ENCODE measurements around the gene CCBE1. TPM values are rescaled to one million over a fixed set of nuclear protein-coding genes. Genes with fewer than 3 reads are reported as not detected.

CCBE1 gene
- total and polyA plus RNA-seq, 7 donors: 0.23 to 61.1 (median 38.9) TPM

GRCh38 chr18:59537579-59537978, 159.6 kb downstream of the CCBE1 start:
- TF ChIP-seq CTCF (IDR thresholded peaks at IDR 0.05) (no peak), POLR2A (IDR thresholded peaks at IDR 0.05) (no peak), EP300 (IDR thresholded peaks at IDR 0.05) (no peak), POLR2AphosphoS5 (IDR thresholded peaks at IDR 0.05) (no peak)
- Histone ChIP-seq H3K27ac (no peak overlapping the region), H3K36me3 (no peaks in the 10 kb centered on the region), H3K9me3 (no peaks in the 10 kb centered on the region), H3K27me3 (no peaks in the 10 kb centered on the region), H3K4me1 (peaks cover 0 to 18% (median 0%) of the 10 kb centered on the region in 4 donors), H3K4me3 (no peak overlapping the region)
- 66 to 84% methylated on average over 3 of the region's 3 CpGs for WGBS, 2 donors
- DNase-seq: no peak
- intact Hi-C loops (cut with DNase I): loop anchor here (5.0 kb wide), 1 partner anchor 285 kb away; no protein-coding TSS in a partner anchor

- Histone ChIP-seq H3K27ac (no peak overlapping the region), H3K36me3 (no peaks in the 10 kb centered on the region), H3K4me3 (no peak overlapping the region), H3K4me1 (peaks cover 0 to 18% (median 0%) of the 10 kb centered on the region in 4 donors), H3K27me3 (no peaks in the 10 kb centered on the region), H3K9me3 (no peaks in the 10 kb centered on the region)
- TF ChIP-seq POLR2AphosphoS5 (IDR thresholded peaks at IDR 0.05): no peak
- DNase-seq: no peak
- WGBS, 2 donors: 85 to 87% methylated on average over 8 of the region's 8 CpGs
- intact Hi-C loops (cut with DNase I): loop anchor here (5.0 kb wide), 1 partner anchor 286 kb away; no protein-coding TSS in a partner anchor
Observed at GRCh38 chr18:59536166-59536565, 161.1 kb downstream of the CCBE1 start.

- intact Hi-C loops (cut with DNase I): loop anchor here (5.0 kb wide), 1 partner anchor 287 kb away; no protein-coding TSS in a partner anchor
- WGBS, 2 donors: 59 to 68% methylated on average over 6 of the region's 6 CpGs
Observed at GRCh38 chr18:59535055-59535454, 162.2 kb downstream of the CCBE1 start.

GRCh38 chr18:59528866-59529265, 168.4 kb downstream of the CCBE1 start:
- no peak for DNase-seq
- H3K36me3 ChIP-seq: no peaks in the 10 kb centered on the region
- no peak overlapping the region for H3K27ac ChIP-seq
- intact Hi-C loops (cut with DNase I): no loop called here
- TF ChIP-seq EP300 (IDR thresholded peaks at IDR 0.05) (no peak), POLR2A (IDR thresholded peaks at IDR 0.05) (no peak), CTCF (IDR thresholded peaks at IDR 0.05) (no peak), POLR2AphosphoS5 (IDR thresholded peaks at IDR 0.05) (no peak)
- no peaks in the 10 kb centered on the region for H3K9me3 ChIP-seq
- 86 to 87% methylated on average over 8 of the region's 8 CpGs for WGBS, 2 donors
- no peak overlapping the region for H3K4me3 ChIP-seq
- H3K27me3 ChIP-seq: no peaks in the 10 kb centered on the region
- H3K4me1 ChIP-seq: no peaks in the 10 kb centered on the region

More at GRCh38 chr18:59535055-59535454, 162.2 kb downstream of the CCBE1 start:
- TF ChIP-seq EP300 (IDR thresholded peaks at IDR 0.05) (no peak), POLR2AphosphoS5 (IDR thresholded peaks at IDR 0.05) (no peak), POLR2A (IDR thresholded peaks at IDR 0.05) (no peak), CTCF (IDR thresholded peaks at IDR 0.05) (no peak)
- Histone ChIP-seq H3K4me3 (no peak overlapping the region), H3K4me1 (peaks cover 0 to 8% (median 0%) of the 10 kb centered on the region in 4 donors), H3K27me3 (no peaks in the 10 kb centered on the region), H3K9me3 (no peaks in the 10 kb centered on the region), H3K27ac (no peak overlapping the region), H3K36me3 (no peaks in the 10 kb centered on the region)
- DNase-seq: no peak

GRCh38 chr18:59520562-59521355, 176.5 kb downstream of the CCBE1 start:
- H3K9me3 ChIP-seq: no peaks in the 10 kb centered on the region
- H3K4me1 ChIP-seq: peaks cover 0 to 23% (median 16%) of the 10 kb centered on the region in 4 donors
- no peak for DNase-seq
- no peaks in the 10 kb centered on the region for H3K36me3 ChIP-seq
- H3K27me3 ChIP-seq: no peaks in the 10 kb centered on the region
- H3K4me3 ChIP-seq: no peak overlapping the region
- H3K27ac ChIP-seq: peak overlapping the region in 1 of 4 donors; percentile 4
- intact Hi-C loops (cut with DNase I): no loop called here
- 69% methylated on average over 4 of the region's 4 CpGs for WGBS, 2 donors
- TF ChIP-seq POLR2AphosphoS5 (IDR thresholded peaks at IDR 0.05) (peak in 1 of 4 donors; percentile 18), CTCF (IDR thresholded peaks at IDR 0.05) (no peak)
